CMK (cell line): ENCODE results near the gene MRTFB.
A peak's percentile ranks its signal among the peaks of the same experiment; 100 is the strongest.
"Not testable (repeated sequence)": the region's sequence is repeated elsewhere in the genome, so short reads cannot be mapped to it uniquely, and the experiment has no call there.

Experiments used
- DNase-seq: peaks from one replicate; pipeline ENCODE4 v3.0.0-alpha.2; 2010; ENCODE audit warnings: low read depth

MRTFB gene

GRCh38 chr16:14070877-14071575 is at the start of gene MRTFB:
TSS of gene MRTFB (plus strand) at chr16:14071319. CDS start at chr16:14140607, 69,288 bp downstream.
- DNase-seq, result peak; percentile 27

DNA sequence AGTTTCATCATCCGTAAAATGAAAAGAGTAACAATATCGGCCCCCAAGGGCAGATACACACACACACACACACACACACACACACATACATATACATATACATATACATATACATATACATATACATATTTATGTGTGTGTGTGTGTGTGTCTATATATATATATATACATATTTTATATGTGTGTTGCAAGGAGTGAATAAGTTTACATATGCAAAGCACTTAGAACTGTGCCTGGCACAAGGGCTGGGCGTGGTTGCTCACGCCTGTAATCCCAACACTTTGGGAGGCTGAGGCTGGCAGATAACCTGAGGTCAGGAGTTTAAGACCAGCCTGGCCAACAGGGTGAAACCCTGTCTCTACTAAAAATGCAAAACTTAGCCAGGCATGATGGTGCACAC is 47.6 kb upstream of the MRTFB start:
- DNase-seq, result not testable (repeated sequence)

- DNase-seq, result no peak
Observed at GRCh38 chr16:14024283-14024682, 46.8 kb upstream of the MRTFB start.

DNA sequence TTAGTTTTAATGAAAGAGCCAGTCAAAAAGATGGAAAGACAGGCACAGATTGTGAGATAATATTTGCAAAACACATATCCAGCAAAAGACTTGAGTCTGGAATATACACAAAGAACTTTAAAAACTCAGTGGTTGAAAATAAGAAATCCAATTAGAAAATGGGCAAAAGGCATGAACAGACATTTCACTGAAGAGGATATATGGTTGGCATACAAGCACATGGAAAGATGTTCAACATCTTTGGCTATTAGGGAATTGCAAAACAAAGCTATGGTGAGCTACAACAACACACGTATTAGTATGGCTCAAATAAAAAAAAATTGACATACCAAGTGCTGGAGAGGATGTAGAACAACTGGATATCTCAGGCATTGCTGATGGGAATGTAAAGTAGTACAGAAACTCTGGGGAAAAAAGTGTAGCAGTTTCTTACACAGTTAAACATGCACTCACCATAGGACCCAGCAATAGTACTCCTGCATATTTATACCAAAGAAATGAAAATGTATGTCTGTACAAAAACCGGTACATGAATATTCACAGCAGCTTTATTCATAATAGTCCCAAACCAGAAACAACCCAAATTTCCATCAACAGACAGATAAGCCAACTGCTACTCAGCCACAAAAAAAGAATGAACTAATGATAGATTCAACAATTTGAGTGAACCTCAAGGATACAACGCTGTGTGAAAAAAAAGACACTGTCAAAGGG is 44.4 kb upstream of the MRTFB start:
- DNase-seq, result no peak

- no peak for DNase-seq
Observed at GRCh38 chr16:14028202-14028601, 42.9 kb upstream of the MRTFB start.

DNA sequence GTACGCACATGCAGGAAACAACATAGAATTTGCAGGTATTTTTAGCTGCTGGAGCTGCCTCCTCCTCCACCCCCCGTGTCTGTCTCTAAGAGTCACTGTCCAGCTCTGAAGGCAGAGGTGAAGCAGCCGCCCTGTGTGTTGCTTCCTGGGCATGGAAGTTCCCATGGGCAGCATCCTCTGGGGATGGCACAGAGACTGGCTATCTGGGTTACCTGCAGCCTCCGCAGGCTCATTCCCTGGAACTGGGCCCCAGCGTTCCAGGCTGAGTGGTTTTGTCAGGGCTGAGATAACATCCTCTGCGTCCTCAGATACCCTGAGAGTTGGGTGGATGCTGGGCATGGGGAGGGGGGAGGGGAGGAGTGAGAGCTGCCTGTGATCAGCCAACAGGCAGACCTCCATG is 41.5 kb upstream of the MRTFB start:
- no peak for DNase-seq

DNA sequence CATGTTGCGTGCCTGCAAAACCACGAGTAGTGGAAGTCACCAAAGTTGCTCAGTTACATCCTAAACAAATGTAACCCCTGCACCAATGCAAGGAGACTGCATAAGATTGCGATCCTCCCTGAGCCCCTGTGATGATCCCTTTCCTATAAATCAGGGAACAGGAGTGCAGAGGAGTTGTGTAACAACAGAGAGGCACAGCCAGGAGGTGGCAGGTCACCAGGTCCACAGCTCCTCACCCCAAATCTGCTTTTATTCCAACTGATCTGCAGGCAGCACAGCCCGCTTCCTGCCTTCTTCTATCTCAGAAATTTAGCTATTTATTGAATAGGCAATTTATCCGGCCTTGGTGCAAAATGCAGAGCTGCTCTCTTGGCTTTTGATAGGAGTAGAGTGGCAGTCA is 36.0 kb upstream of the MRTFB start:
- DNase-seq, result no peak

DNA sequence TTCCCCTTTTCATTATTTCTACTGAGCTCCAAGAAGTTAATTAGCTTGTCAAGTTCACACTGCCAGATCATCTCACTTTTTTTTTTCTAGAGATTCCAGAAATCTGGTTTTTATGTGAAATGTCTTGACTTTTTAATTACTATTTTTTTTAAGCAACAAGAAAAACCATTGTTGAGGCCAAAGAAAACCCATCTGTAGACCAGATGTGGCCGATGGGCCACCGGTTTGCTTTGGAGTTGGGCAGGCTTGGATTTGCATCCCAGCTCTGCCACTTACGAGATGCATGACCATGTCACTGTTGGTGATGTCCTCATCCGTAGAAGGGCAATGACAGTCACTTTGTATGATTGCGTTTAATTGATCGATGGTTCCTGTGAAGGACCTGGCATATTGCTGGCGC is 34.2 kb upstream of the MRTFB start:
- DNase-seq, result no peak

- no peak for DNase-seq
Observed at GRCh38 chr16:14037960-14038359, 33.2 kb upstream of the MRTFB start.

DNA sequence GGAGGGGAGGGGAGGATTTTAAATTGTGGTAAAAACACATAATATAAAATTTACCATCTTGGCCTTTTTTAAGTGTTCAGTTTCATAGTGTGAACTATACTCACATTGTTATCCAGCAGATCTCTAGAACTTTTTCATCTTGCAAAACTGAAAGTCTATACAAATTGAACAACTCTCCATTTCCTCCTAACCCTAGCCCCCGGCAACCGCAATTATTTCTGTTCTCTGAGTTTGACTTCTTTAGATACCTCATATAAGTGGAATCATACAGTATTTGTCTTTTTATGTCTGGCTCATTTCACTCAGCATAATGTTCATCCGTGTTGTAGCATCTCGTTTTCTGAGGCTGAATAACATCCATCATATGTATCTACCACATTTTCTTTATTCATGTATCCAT is 30.0 kb upstream of the MRTFB start:
- no peak for DNase-seq

- no peak for DNase-seq
Observed at GRCh38 chr16:14042706-14043105, 28.4 kb upstream of the MRTFB start.

GRCh38 chr16:14043278-14043677 is 27.8 kb upstream of the MRTFB start:
- DNase-seq, result no peak

- no peak for DNase-seq
Observed at GRCh38 chr16:14043793-14044192, 27.3 kb upstream of the MRTFB start.

DNA sequence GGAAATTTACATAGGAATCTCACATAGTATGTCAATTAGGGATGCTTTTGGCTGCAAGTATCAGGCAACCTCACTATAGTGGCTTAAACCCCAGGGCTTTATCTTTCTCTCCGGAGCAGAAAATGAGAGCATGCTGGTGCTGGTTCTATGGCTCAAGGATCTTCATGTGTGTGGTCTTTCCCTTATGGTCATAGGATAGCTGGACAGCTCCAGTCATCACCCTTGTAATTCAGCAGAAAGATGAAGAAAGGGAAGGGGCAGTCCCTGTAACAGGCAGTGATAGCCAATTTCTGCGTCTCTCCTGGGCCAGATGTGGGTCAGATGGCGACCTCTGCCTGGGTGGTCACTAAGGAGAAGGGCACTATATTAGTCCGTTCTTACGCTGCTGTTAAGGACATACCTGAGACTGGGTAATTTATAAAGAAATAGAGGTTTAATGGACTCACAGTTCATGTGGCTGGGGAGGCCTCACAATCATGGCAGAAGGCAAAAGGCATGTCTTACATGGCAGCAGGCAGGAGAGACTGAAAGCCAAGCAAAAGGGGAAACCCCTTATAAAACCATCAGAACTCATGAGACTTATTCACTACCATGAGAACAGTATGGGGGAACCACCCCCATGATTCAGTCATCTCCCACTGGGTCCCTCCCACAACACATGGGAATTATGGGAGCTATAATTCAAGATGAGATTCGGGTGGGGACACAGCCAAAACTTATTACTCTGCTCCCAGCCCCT is 23.8 kb upstream of the MRTFB start:
- DNase-seq, result not testable (repeated sequence)

- no peak for DNase-seq
Observed at GRCh38 chr16:14050291-14051027, 20.7 kb upstream of the MRTFB start.

DNA sequence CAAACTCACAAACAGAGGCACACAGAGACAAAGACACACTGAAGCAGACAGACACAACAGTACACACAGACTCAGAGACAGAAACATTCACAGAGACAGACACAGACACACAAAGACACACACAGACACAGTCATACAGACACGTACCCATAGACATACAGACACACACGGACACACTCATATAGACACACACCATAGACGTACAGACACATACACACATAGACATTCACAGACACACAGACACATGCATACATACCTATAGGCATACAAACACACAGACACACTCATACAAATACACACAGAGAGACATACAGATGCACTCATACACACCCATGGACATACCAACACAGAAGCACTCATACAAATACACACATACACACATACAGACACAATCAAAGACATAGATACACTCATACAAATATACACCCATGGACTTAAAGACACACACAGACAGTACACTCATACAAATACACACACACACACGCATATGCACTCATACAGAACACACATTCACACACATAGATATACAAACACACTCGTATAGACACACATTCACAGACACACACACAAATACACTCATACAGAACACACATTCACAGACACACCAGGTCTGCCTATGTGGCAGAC is 19.9 kb upstream of the MRTFB start:
- no peak for DNase-seq

- DNase-seq, result no peak
Observed at GRCh38 chr16:14056970-14057369, 14.1 kb upstream of the MRTFB start.

- no peak for DNase-seq
Observed at GRCh38 chr16:14057878-14058382, 13.2 kb upstream of the MRTFB start.

- no peak for DNase-seq
Observed at GRCh38 chr16:14061732-14062259, 9.3 kb upstream of the MRTFB start.

DNA sequence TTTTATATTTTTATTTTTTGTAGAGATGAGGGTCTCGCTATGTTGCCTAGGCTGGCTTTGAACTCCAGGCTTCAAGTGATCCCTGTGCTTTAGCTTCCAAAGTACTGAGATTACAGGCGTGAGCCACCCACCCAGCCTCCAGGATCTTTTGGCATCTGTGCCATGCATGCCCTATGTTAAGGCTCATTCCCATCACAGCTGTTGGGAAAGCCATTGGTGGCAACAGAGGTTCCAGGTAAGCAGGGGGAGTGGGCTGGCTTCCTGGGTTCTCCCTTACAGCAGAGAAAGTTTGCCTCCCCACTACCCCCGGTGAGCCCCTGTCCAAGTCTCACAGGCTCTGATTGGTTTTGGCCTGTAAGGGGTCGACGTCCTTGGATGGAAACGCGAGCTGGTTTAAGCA is 8.9 kb upstream of the MRTFB start:
- no peak for DNase-seq
